B cell (primary cell): ENCODE measurements around the gene NTN5.

ENCODE experiments used
- EZH2 ChIP-seq: IDR thresholded peaks from 2 replicates; pipeline ENCODE4 v1.6.1; 2012; ENCODE audit warnings: borderline replicate concordance, low read depth, mild to moderate bottlenecking, moderate library complexity, low read length; ENCODE audit not compliant: insufficient read depth, poor library complexity, severe bottlenecking
- TF ChIP-seq, protein P1 (sequence below): fragments of 200-600 bp; IDR thresholded peaks from one replicate; pipeline ENCODE4 v1.8.0; 2022; ENCODE audit warnings: antibody characterized with exemption, mild to moderate bottlenecking

DNA sequence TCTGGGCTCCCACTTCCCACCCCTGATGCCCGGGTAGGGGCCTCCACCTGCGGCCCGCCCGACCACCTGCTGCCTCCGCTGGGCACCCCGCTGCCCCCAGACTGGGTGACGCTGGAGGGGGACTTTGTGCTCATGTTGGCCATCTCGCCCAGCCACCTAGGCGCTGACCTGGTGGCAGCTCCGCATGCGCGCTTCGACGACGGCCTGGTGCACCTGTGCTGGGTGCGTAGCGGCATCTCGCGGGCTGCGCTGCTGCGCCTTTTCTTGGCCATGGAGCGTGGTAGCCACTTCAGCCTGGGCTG is 43.6 kb downstream of the NTN5 start:
- TF ChIP-seq, protein P1, sequence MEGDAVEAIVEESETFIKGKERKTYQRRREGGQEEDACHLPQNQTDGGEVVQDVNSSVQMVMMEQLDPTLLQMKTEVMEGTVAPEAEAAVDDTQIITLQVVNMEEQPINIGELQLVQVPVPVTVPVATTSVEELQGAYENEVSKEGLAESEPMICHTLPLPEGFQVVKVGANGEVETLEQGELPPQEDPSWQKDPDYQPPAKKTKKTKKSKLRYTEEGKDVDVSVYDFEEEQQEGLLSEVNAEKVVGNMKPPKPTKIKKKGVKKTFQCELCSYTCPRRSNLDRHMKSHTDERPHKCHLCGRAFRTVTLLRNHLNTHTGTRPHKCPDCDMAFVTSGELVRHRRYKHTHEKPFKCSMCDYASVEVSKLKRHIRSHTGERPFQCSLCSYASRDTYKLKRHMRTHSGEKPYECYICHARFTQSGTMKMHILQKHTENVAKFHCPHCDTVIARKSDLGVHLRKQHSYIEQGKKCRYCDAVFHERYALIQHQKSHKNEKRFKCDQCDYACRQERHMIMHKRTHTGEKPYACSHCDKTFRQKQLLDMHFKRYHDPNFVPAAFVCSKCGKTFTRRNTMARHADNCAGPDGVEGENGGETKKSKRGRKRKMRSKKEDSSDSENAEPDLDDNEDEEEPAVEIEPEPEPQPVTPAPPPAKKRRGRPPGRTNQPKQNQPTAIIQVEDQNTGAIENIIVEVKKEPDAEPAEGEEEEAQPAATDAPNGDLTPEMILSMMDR, result no peak
- TF ChIP-seq EZH2, result no peak
